GM19043 (cell line): ENCODE data around the gene ERC1.
"Not testable (repeated sequence)": the region's sequence is repeated elsewhere in the genome, so short reads cannot be mapped to it uniquely, and the experiment has no call there.

Experiments
- ATAC-seq: cut with Tn5 transposase; IDR thresholded peaks from one replicate; pipeline ENCODE4 v1.9.1; 2021; ENCODE audit warnings: low read depth; ENCODE audit not compliant: unreplicated experiment

ERC1 gene

GRCh38 chr12:1020389-1020788 lies 29.4 kb downstream of the ERC1 start:
- no peak for ATAC-seq

DNA sequence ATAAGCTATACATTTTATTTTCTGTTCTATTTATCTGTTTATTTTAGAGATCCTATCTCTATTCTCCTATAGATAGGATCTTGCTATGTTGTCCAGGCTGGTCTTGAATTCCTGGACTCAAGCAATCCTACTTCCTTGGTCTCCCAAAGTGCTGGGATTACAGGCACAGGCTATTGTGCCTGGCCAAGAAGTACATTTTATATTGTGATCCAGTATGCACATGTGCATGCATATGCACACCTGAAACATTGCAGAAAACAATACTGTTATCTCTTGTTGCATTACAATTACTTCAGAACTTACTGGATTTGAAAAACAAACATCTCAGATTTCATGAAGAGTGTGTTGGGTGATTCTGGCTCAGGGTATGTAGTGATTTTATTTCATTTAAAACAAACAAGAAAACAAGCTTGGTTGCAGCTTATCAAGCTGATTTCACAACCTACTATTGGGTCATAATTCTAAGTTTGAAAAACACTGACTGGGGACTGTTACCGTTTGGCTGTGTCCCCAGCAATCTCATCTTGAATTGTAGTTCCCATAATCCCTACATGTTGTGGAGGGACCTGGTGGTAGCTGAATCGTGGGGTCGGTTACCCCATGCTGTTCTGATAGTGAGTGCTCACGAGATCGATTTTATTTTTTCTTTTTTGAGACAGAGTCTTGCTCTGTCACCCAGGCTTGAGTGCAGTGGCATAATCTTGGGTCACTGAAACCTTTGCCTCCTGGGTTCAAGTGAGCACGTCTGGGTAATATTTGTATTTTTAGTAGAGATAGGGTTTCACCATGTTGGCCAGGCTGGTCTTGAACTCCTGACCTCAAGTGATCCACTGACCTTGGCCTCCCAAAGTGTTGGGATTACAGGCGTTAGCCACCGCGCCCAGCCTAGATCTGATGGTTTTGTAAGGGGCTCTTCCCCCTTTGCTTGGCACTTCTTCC lies 31.3 kb downstream of the ERC1 start:
- no peak for ATAC-seq

- no peak for ATAC-seq
Measured at GRCh38 chr12:1030779-1031178, 39.8 kb downstream of the ERC1 start.

DNA sequence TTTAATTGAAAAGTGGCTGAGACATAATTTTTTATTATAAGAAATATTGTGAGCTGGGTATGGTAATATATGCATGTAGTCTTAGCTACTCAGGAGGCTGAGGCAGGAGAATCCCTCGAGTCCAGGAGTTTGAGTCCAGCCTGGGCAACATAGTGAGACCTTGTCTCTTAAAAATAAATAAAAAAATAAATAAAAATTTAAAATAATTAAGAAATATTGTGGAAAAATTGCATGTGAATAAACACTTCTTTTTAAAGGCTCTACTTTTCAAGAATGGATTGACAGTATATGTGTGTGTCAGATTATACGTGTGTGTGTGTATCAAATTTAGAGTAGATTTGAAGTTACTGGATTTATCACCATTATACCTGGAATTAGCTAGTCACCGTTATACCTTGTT lies 43.2 kb downstream of the ERC1 start:
- no peak for ATAC-seq

GRCh38 chr12:1034751-1035457 lies 43.9 kb downstream of the ERC1 start:
- no peak for ATAC-seq

DNA sequence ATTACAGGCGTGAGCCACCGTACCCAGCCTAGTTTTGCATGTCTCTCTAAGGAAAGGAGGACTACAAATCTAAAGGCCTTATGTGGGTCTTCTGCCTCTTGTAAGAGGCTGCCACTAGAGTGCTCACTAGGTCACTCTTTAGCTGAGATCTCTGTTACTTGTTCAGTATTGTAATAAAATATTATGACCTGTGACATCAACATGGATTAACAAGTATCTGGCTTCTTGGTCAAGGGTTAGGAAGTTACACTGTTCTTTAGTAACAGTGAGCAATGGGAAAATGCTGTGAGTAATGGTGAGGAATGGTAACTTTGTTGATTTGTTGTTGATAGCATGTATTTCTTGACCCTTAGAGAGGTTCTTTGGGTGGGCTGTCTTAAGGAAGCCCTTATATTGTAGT lies 50.5 kb downstream of the ERC1 start:
- ATAC-seq, result no peak

GRCh38 chr12:1044199-1044598 lies 53.2 kb downstream of the ERC1 start:
- no peak for ATAC-seq

DNA sequence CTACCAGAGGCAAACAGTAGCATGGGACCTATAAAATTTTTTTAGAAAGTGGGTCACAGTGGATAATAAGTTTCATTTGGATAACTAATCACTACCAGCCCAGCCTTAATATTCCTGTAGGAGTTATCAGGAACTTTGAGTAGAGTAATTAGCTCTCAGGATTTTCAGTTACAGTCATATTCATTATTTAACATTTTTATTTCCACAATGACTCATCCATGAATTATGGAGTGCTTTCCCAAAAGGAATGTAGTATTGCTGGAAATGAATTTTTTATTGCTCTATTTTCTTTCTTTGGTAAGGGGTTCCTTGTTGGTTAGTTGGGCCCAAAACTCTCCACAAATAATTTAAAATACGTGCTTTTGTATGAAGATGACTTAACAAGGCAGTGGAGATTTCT lies 53.7 kb downstream of the ERC1 start:
- no peak for ATAC-seq

GRCh38 chr12:1046727-1047126 lies 55.7 kb downstream of the ERC1 start:
- ATAC-seq, result no peak

GRCh38 chr12:1047898-1048660 lies 57.1 kb downstream of the ERC1 start:
- ATAC-seq, result no peak

- ATAC-seq, result no peak
Measured at GRCh38 chr12:1050059-1050707, 59.2 kb downstream of the ERC1 start.

DNA sequence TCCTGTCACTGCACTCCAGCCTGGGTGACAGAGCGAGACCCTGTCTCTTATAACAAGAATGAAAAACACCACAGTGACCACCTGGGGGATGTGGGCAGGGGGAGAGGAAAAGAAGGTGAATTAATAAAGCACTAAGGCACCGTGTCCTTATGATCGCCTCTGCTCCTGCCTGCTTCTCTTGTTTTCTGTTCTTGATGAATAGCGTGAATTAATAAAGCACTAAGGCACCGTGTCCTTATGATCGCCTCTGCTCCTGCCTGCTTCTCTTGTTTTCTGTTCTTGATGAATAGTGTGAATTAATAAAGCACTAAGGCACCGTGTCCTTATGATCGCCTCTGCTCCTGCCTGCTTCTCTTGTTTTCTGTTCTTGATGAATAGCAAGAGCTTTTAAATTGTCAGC lies 60.6 kb downstream of the ERC1 start:
- not testable (repeated sequence) for ATAC-seq

- no peak for ATAC-seq
Measured at GRCh38 chr12:1053690-1054089, 62.7 kb downstream of the ERC1 start.

GRCh38 chr12:1054117-1054870 lies 63.3 kb downstream of the ERC1 start:
- ATAC-seq, result no peak

DNA sequence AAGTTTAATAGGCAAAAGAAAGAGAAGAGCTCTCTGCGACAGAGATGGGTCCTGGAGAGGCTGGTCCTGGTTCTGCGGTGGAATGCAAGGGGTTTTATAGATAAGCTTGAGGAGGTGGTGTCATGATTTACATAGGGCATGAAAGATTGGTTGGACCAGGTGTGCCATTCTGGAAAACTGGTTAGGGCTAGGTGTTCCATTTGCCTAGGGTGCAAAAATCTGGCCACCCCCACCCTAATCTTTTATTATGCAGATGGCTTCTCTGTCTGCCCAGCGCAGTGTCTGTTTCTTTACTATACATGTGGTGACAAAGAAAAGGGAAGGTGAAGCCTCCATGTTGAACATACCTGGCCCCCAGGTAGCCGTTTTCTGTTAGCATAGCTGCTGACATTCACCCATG lies 65.4 kb downstream of the ERC1 start:
- no peak for ATAC-seq

DNA sequence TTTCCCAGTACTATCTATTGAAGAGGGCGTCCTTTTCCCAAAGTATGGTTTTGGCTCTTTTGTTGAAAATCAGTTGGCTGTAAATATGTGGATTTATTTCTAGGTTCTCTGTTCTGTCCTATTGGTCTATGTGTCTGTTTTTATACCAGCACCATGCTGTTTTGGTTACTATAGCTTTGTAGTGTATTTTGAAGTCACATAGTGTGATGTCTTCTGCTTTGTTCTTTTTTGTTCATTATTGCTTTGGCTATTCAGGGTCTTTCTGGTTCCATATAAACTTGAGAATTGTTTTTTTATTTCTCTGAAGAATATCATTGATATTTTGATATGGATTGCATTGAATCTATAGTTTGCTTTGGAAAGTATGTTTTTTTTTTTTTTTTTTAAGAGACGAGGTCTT lies 67.4 kb downstream of the ERC1 start:
- ATAC-seq, result no peak

GRCh38 chr12:1059162-1059561 lies 68.1 kb downstream of the ERC1 start:
- no peak for ATAC-seq

GRCh38 chr12:1063852-1064251 lies 72.8 kb downstream of the ERC1 start:
- no peak for ATAC-seq

GRCh38 chr12:1064317-1064716 lies 73.3 kb downstream of the ERC1 start:
- ATAC-seq, result no peak

- ATAC-seq, result no peak
Measured at GRCh38 chr12:1065629-1066028, 74.6 kb downstream of the ERC1 start.
